Activated T-cell treated with anti-CD3 and anti-CD28 coated beads, Interleukin-2, amount 50 U/mL, for 1 hour (primary cell): ENCODE results near the gene MMP15.
A peak's percentile ranks its signal among the peaks of the same experiment; 100 is the strongest.

Experiments used
- DNase-seq: peaks from one replicate; pipeline ENCODE4 v3.0.0-alpha.2; 2020

Gene MMP15

DNA sequence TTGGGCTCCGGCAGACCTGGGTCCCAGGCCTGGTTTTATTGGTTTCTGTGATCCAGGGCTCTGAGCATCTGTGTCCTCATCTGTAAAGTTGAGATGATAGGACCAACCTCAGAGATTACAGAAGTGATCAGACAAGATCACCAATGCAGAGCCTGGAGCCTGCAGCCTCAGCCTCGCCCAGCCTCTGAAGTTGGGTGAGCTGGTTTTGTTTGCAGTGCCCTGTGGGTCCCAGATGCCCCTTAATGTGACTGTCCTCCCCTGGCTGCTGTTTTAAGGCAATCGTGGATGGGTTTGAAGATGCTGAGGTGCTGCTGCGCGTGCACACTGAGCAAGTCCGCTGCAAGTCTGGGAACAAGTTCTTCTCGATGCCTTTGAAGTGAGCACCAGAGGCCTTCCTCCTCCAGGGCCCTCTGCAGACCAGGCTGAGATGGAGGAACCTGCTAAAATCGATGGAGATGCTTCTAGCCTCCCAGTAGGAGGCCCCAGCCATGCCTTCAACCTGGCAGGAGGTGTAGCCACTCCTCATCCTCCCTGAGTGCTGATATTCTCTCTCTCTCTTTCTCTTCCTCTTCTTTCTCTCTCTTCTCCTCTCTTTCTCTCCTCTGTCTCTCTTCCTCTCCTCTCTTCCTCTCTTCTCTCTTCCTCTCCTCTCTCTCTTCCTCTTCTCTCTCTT is 5.6 kb upstream of the MMP15 start:
- no peak for DNase-seq

DNA sequence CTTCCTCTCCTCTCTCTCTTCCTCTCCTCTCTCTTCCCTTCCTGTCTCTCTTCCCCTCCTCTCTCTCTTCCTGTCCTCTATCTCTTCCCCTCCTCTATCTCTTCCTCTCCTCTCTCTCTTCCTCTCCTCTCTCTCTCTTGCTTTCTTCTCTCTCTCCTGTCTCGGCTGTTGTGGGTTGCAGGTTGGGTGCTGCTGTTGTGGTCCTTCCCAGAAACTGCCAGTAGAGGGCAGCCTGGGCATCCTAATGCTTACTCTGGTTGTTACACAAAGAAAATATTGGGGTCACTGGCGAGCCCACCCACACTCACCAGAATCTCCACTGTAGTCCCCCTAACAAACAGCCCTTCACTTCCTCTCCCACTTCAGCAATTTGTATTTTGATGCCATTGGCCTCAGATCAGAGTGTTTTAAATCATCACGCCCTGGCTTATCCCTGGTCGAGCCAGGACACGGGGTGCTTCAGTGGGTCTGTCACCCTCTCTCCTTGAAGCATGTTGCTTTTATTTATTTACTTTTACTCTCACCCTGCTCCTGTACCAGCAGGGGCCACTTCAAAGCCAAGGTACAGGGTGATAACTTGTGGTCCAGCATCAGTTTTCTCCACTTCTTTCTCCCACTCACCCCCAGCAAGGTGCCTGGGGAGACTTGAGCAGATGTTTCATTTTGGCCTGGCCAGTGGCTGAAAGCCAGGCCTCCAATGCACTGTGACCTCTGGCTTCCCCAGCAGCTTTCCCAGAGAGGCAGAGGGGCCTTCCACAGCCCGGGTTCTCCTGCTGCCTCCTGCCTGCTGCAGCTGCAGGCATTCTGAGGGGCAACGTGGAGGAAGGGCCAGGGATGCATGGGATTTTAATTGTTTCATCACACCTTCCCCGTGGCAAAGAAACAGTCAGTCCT is 4.7 kb upstream of the MMP15 start:
- DNase-seq = peak; percentile 73

DNA sequence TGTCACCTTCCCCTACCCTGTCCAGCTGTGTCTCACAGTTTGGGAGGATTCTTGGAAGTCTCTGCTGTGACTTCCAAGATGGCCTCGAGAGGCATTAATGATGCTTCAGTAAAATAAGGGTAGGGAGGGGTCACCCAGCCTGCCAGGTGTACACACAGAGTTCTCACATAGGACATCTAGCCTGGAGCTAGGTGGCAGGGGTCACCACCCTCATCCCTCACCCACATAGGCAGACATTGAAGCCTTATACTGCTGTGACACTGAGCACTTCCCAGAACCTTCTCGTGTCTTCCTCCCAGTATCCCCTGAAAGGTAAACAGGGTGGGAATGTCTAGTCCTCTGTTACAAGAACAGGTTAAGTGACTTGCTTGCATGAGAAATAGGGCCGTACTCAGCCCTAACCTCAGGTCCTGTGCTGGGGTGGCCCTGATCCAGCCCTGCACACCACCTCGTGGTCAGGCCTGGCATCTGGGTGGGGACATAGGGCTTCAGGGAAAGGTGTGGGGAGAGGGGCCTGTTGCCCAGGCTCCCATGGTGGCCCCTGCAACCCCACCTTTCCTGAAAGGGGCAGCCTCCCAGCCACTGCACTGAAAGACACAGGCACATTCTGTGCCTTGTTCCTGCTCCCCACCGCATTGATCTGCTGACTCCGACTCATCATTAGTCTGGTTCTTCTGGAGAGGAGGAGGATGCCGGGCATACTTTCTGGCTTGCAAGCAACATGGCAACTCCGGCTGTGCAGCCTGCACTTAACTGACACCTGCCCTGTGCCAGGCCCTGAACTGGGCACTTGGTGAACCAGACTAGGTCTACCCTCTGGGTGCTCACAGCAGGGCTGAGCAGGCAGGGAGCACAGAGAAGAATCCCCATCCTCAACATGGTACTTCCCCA is 3.6 kb upstream of the MMP15 start:
- DNase-seq = no peak

DNA sequence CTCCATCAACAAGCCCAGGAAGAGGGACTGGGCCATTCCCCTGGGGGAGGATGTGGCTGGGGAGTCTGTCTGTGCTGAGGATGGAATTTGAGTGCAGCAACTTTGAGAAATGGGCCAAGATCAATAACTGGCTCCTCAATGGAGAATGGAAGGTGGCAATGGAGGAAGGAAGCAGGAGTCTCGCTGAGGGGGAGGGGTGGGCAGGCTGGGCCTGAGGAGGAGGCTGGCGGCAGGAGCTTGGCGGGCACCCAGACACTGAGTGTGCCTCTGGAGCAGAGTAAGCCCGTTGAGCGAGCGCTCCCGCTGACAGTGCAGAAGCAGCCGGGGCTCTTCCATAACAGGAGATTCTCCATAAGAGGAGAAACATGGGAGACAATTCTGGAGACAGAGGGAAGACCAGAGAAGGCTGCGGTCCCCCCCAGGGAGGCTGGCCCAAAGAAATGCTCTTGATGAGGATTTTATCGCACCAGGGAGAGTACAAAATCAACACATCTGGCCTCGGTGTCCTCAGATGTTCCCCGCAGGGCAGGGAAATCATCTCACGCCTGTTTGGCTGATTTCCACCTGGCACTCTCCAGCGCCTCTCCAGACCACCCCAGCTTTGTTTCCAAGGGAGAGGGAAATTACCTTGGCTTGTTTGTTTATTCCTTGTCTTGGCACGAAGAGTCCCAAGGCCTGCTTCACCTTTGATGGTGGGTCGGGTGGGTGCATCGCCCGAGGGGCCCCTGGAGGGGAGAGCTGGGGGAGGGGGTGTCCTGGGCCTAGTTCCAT is 2.8 kb upstream of the MMP15 start:
- no peak for DNase-seq

DNA sequence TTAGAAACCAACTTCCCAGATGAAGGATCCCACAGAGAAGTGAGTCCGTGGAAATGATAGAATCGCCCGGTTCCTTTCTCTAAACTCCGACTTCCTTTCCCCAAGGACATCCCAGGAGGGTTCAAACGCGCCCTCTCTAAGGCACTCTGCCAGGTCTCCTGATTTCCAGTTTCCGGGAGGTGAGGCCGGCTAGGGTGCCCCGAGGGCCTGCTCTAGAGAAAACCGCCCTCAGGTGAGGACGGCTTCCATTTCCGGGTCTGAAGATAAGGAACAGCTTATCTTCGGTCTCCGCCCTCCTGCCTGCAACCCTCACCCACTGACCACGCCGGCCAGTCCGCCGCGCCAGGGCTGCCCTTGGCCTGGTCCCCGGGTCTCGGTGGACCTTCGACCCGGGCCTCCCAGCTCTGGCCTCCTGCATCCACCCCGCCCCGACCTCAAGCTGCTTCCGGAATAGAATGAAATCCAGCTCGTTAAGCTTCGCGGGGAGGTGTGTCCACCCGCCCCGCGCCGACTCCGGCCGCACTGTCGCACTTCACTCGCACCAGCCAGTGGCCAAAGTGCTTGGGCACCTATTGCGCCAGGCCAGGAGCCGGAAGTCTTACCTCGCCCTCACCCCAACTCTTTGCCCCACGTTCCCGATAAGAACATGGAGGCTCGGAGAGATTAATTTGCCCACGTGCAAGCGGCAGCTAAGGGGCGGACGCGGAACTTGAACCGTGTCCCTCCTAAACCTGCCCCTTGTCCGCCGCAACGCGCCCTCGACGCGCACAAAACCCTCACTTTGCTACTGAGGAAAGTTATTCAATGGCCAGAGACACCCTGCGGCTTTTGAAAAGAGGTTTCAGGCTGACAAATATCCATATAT is 836 bp upstream of the MMP15 start:
- DNase-seq = peak; percentile 33

DNA sequence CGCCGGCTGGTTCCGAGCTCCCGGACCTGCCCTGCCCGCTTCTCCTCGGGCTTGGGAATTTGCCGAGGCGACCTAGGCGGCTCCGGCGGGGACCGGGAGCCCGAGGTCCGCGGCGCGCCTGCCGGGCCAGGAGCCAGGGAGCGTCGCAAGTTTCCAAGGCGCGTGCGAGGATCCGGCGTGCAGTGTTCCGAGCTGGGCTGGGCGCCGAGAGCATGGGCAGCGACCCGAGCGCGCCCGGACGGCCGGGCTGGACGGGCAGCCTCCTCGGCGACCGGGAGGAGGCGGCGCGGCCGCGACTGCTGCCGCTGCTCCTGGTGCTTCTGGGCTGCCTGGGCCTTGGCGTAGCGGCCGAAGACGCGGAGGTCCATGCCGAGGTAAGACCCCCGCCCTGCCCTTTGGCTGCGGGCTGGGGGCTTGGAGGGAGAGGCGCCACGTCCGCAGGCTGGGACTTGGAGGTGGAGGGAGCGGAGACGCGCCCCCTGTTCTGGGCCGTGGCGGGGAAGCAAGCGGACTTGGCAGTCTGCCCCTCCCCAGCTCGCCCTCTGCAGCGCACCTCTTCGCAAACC is 668 bp downstream of the MMP15 start:
- peak; percentile 38 for DNase-seq

DNA sequence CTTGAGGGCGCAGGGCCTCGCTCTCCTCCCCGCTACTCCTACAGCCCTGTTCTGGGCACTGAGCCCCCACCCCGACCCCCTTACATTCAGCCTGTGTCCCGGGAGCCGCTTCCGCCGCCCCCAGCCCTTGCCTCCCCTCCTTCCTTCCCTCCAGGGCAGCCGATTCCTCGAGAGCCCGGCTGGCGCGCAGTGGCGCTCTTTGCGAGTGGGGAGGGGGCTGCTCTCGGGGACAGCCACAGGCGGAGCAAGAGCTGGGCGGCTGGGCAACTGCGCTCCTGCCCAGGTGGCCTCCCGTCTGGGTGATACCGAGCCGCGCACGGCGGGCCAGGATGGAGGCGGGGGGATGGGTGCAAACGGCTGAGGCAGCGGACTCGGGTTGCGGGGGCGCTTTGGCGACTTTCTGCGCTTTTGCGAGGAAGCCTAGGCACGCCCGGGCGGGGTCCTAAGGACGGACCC is 1.2 kb downstream of the MMP15 start:
- DNase-seq = peak; percentile 27

DNA sequence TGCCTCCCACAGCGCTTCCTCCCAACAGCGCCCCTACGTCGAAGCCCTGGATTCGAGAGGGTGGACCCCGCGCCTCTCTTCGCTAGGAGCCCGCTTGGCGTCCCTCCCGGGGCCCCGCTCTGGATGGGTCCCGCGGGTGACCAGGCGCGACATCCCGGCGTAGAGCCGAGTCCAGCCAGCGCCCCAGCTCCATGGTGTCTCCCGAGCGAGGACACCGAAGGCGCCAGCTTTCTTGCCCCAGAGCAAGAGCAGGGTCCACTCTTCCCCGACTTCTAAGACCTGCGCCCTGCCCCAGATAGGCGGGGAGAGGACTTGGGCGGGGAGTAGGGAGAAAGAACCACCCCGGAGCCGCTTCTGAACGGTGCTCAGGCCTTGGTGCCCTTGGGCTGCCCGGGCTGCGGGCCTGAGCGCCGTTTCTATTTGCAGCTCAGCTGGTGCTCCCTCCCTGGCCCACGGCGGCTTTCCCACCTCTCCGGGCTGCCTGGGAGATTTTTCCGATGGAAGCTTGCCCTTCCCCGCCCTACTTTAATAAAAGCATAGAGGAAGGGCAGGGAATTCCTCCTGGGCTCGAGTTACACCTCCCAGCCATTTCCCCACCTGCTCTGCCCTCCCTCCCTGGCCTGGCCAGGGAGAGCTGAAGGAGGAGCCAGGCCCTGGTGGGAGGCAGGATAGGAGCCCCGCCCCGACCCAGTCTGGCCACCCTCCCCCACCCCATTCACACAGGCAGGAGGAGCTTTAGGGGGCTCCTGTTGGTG is 1.8 kb downstream of the MMP15 start:
- DNase-seq = no peak

DNA sequence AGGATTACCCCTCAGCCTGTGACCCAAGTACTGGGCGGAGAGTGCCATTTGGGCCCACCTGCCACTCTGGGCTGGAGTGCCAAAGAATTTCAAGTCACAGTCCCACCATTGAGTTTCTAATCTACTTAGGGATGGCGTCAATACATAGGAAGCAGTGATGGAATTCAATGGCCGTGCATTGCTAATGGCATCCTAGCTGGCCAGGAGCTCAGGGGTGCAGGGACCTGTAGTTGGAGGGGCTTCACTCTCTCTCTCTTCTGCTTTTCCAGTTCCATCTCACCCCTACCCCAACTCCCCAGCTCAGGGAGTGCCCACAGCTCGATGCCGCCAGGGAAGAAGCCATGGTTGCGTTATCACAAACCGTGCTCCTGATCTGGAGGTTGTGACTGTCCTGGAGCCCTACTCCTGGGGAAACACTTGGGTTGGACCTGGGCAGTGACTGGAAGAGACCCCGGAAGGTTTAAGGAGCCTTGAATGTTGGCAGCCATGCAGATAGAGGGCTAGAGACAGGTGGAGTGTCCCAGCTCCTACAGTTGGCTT is 2.4 kb downstream of the MMP15 start:
- no peak for DNase-seq

DNA sequence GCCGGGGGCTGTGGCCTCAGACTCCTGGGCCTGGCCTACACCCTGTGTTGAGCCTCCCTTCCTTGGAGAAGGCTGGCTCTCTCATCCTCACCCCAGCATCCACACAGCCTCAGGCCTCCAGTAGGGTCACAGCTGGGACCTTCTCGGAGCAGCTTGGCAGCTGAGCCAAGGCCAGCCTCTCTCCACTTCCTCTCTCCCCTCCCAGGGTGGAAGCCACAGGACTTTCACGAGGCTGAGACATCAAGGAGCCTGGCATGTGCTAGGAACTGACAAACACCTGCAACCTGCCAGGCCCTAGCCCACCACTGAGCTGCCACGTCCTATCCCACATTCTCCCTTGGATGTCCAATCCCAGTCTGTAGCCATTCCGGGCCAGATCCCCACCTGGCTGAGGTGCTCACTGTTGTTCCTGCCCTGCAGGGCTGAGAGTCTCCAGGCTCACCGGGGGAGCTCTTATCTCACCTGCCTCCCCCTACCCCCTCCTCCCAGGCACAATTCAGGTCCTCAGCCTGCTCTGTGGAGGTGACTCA is 3.1 kb downstream of the MMP15 start:
- no peak for DNase-seq

DNA sequence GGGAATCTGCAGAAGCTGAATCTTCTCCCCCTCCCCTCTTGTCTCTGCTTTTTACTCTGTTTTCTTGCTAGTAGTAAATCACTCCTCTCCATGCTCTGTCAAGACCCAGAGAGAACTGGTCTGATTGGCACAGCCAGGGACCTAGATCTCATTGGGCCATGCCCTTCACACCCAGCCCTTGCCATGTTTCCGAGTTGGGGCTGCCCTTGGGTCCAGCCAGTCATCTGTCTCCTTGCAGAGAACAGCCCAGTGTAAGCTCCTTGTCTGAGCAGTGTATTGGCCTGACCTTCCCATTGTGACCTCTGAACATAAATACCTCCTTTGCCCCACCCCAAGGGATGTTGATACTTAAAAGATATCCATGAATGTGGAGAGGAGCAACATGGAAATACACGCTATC is 3.9 kb downstream of the MMP15 start:
- no peak for DNase-seq

DNA sequence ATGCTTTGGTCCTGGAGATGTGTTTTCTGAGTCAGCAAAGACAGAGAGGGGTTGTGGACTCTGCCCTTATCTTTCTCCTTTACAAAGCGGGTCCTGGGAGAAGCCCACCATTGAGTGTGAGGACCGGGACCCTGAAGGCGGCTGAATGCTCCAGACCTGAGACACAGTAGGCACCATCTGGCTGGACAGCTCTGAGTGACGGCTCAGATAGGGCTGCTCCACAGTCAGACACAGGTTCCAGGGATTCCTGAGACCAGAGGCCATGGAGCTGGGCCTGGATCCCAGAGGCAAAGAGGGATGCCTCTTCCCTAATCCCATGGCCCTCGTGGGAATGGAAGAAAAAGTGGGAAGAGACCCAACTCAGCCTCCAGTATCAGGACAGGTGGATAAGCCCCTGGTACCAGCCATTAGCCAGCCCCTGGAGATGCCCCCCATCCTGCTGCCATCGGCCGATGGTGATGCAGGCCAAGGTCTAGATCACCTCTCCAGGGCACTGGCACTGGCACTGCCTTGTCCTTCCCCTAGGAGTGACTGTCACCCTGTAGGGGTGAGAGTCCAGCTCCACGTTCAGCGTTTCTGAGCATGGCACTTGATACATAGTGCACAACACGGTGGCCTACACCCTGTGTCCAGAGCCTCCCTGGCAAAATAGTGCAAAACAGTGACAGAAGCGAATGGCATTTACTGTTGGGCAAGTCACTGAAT is 4.7 kb downstream of the MMP15 start:
- no peak for DNase-seq

DNA sequence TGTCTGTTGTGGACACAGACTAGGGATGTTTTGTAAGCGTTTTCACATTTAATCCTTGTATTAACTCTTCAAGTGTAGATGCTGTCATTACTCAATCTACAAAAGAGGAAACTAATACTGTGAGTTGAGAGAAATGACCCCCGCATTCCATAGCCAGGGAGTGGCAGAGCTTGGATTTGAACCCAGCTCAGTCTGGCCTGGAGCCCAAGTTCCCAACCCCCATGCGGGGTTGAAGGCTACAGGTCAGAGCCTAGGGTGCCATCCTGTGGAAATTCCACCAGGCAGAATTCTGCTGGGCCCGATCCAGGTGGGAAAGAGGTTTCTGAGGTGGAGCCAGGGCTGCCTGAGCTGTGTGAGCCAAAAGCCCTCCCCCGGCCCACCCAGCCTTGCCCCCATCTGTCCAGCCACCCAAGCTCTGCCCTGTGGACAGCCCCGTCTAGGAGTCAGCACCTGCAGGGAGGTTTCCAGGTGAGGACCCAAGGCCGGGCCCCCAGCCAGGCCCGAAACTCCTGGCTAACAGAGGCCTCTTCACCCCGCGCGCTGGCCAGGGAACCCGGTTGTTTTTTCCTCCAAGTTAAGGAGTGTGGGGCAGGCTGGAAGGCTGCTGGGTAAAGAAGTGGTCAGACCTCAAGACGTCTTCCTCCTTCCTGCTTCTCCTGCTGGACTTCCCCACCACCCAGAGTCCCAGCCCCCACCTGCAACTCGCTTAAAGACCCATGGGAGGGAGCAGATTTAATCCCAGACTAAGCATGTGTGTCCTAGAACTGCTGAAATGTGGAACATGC is 5.7 kb downstream of the MMP15 start:
- no peak for DNase-seq

DNA sequence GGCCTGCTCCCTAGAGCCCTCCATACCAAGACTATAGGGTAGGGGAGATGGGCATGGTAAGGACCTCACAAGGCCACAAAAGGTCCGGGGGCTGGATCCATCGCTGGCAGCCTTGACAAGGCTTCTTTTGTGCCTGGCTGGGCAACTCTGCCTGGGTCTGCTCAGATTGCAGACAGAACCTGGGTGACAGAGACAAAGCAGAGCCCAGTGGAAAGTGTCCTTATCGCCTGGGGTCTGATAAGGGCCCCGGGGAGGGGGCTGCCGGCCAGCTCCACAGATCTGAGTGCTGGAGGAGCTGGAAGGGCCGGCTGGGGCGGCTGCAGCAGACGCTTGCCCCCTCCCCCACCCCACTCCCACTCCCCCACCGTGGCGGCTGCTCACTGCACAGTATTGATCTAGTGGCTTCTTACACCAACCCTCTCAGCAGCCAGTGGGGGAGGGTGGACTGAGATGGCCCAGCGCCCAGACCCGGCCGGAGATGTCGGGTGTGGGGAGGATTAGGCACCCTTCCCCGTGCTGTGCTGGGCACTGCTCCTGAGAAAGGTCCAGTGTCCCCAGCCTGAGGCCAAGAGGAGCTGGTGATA is 7.2 kb downstream of the MMP15 start:
- no peak for DNase-seq

DNA sequence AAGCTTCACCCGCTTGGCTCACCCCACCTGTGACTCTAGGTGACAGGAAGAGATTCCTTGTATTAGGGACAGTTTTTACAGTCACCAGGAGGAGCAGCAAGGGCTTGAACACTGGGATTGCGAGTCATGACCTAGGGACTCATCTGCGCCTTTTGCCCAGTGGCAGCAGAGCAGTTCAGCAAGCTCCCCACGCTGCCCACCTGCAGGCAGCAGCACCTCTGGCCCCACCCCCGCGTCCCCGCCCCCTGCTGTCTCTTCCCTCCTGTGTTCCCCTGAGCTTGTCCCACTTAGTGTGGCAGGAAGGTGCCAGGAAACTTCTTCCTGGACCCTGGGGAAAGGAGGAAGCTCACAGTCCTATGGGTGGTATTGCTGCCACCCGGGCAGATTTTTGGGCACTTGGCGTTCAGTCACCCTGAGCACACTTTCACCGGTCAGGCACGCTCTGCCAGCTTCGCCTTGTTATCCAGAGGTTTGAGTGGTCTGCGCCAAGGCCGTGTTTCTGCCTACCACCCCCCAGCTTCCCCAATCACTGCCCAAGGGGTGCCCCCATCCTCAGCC is 8.7 kb downstream of the MMP15 start:
- DNase-seq = no peak

DNA sequence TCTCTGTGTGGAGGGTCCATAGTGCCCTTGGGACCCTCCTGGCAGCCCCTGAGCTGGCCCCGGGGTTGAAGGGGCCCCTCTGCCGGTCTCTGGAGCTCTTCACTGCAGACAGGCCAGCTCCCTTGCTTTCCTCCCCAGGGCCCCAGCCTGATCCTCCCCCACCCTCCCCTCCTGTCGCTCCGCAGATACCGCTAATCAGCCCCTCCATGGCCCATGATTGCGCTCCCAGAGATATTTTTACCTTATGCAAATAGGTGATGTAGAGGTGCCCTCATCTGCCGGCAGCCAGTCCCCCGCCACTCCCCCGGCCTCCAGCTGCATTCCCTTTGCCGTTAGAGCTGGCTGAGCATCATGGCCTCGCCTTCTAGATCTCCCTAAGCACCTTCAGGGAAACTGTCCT is 9.2 kb downstream of the MMP15 start:
- DNase-seq = no peak

DNA sequence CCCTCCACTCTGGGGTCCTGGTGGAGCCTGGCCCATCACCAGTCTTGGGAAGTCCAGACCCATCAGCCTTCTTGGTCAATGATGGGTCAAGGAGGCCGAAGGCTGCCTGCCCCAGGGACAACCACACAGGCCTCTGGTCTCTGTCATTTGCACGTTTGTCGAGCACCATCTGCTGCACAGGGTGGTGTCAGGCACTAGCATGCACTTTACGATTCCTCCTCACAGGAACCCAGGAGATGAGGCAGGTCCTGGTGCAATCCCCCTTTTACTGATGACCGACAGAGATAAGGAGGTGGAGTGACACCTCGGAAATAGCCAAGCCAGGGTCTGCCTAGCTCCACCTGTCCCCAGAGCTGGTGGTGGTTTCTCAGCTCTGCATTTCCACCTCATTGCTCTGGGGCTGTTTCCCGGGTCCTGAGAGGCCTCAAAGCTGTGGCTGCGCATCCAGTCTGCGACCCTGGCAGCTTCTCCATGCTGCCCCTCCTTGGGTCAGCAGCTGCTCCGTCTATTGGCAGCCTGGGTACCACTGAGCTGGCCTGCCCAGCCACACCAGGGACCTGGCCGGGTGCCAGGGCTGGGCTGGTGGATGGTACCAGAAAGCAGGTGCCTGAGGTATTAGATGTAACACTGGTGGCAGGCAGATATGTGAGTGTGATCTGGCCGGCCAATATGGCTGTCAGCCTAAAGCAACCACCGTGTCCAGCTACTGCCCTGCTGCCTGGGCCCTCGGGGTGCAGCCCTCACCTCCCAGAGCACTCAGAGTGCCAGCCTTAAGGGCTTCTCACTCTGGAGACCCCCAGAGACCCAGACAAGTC is 10.0 kb downstream of the MMP15 start:
- DNase-seq = no peak
